OCI-LY7 (cell line): Measurements from ENCODE around the gene SERPINA6.

Source experiments
- EZH2phosphoT487 ChIP-seq: fragments of 200-600 bp; sonication (generic); IDR thresholded peaks from 2 replicates; pipeline ENCODE4 v1.6.1; 2018; ENCODE audit warnings: low read depth, borderline replicate concordance, mild to moderate bottlenecking, mixed run types, antibody characterized with exemption, low read length, moderate library complexity, mixed read lengths
- TF ChIP-seq, protein P1 (sequence below): fragments of 200-600 bp; sonication (generic); conservative IDR thresholded peaks from 2 replicates; pipeline ENCODE4 v1.5.1; 2014; ENCODE audit warnings: mild to moderate bottlenecking, antibody characterized with exemption, low read length, moderate library complexity, mixed read lengths

- TF ChIP-seq, protein P1, sequence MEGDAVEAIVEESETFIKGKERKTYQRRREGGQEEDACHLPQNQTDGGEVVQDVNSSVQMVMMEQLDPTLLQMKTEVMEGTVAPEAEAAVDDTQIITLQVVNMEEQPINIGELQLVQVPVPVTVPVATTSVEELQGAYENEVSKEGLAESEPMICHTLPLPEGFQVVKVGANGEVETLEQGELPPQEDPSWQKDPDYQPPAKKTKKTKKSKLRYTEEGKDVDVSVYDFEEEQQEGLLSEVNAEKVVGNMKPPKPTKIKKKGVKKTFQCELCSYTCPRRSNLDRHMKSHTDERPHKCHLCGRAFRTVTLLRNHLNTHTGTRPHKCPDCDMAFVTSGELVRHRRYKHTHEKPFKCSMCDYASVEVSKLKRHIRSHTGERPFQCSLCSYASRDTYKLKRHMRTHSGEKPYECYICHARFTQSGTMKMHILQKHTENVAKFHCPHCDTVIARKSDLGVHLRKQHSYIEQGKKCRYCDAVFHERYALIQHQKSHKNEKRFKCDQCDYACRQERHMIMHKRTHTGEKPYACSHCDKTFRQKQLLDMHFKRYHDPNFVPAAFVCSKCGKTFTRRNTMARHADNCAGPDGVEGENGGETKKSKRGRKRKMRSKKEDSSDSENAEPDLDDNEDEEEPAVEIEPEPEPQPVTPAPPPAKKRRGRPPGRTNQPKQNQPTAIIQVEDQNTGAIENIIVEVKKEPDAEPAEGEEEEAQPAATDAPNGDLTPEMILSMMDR: no peak
- TF ChIP-seq EZH2phosphoT487: no peak
Measured at GRCh38 chr14:94291159-94291905, 31.8 kb downstream of the SERPINA6 start.
